Calu3 (cell line): ENCODE data around the gene USP10. TPM values are rescaled to one million over a fixed set of nuclear protein-coding genes. Genes with fewer than 3 reads are reported as not detected.

ENCODE experiments used
- BruUV-seq: library from RNA; stranded (reverse); fragments of 400-500 nt; replicated peaks from 2 replicates; lab custom pipeline; 2021; lab: Mats Ljungman, UMichigan
- CTCF ChIA-PET: fragments of 300-600 bp; sonication (Branson Sonifier 250); formaldehyde crosslinking; loops from one replicate; lab custom pipeline; 2022; ENCODE audit warnings: antibody characterized with exemption; lab: Charles Lee
- DNase-seq: peaks from one replicate; pipeline ENCODE4 v3.0.0; 2022
- H3K27ac Mint-ChIP-seq: one replicate; pipeline ENCODE4 v1.8.0; 2022; ENCODE audit warnings: mixed read lengths; ENCODE audit not compliant: unreplicated experiment
- H3K27me3 Mint-ChIP-seq: one replicate; pipeline ENCODE4 v1.8.0; 2022; ENCODE audit warnings: mixed read lengths; ENCODE audit not compliant: unreplicated experiment
- H3K36me3 Mint-ChIP-seq: one replicate; pipeline ENCODE4 v1.8.0; 2022; ENCODE audit warnings: mild to moderate bottlenecking, moderate library complexity, mixed read lengths; ENCODE audit not compliant: insufficient read depth, unreplicated experiment
- H3K4me1 Mint-ChIP-seq: one replicate; pipeline ENCODE4 v1.8.0; 2022; ENCODE audit warnings: mild to moderate bottlenecking, low read depth, mixed read lengths; ENCODE audit not compliant: unreplicated experiment
- H3K4me3 Mint-ChIP-seq: one replicate; pipeline ENCODE4 v1.8.0; 2022; ENCODE audit warnings: mild to moderate bottlenecking, low read depth, moderate library complexity, mixed read lengths; ENCODE audit not compliant: unreplicated experiment
- H3K9me3 Mint-ChIP-seq: one replicate; pipeline ENCODE4 v1.8.0; 2022; ENCODE audit warnings: low read depth, mixed read lengths; ENCODE audit not compliant: unreplicated experiment
- CTCF ChIP-seq: fragments of 200-600 bp; IDR thresholded peaks from one replicate; pipeline ENCODE4 v1.8.0; 2022; ENCODE audit warnings: antibody characterized with exemption; ENCODE audit not compliant: unreplicated experiment
- intact Hi-C: fragments of 100-400 bp; cut with micrococcal nuclease; formaldehyde crosslinking; loops from one replicate; pipeline ENCODE4 v1.10.0; 2022; ENCODE audit not compliant: unreplicated experiment
- total RNA-seq: library from RNA; stranded (reverse); gene quantifications from 2 replicates; pipeline ENCODE4 v1.2.3, GENCODE V29; 2022

Gene USP10
- total RNA-seq, 1 experiment from 2014 or later = 141 TPM

- Mint-ChIP-seq H3K9me3 (no peaks in the 10 kb centered on the region), H3K4me1 (peaks cover 63% of the 10 kb centered on the region), H3K27me3 (no peaks in the 10 kb centered on the region), H3K36me3 (peaks cover 19% of the 10 kb centered on the region), H3K4me3 (peak overlapping the region; percentile 35), H3K27ac (peak overlapping the region; percentile 27)
- CTCF ChIA-PET = interaction anchor here (1.7 to 2.6 kb wide), 4 partner anchors 11 to 103 kb away, joined by 8 to 21 read pairs (median 14); no protein-coding TSS in a partner anchor
- intact Hi-C loops = no loop called here
- BruUV-seq = no TSS peak
- no peak for DNase-seq
- no peak for TF ChIP-seq CTCF
Observed at GRCh38 chr16:84724606-84725309, 25.0 kb downstream of the USP10 start.

- no peak for DNase-seq
- H3K9me3 Mint-ChIP-seq = no peaks in the 10 kb centered on the region
- H3K27ac Mint-ChIP-seq = peak overlapping the region; percentile 27
- peaks cover 71% of the 10 kb centered on the region for H3K4me1 Mint-ChIP-seq
- CTCF ChIA-PET = interaction anchor here (0.7 to 2.6 kb wide), 16 partner anchors 10 to 215 kb away, joined by 3 to 25 read pairs (median 5); partner anchors contain the start of genes COTL1 and KLHL36
- peaks cover 19% of the 10 kb centered on the region for H3K36me3 Mint-ChIP-seq
- peak overlapping the region; percentile 35 for H3K4me3 Mint-ChIP-seq
- intact Hi-C loops = loop anchor here (1.0 to 2.0 kb wide), 2 partner anchors 53 to 214 kb away; no protein-coding TSS in a partner anchor
- no peaks in the 10 kb centered on the region for H3K27me3 Mint-ChIP-seq
- TF ChIP-seq CTCF = no peak
- no TSS peak for BruUV-seq
Observed at GRCh38 chr16:84725481-84726078, 25.8 kb downstream of the USP10 start.

- H3K4me1 Mint-ChIP-seq = peaks cover 77% of the 10 kb centered on the region
- CTCF ChIA-PET = interaction anchor here (0.6 to 2.6 kb wide), 20 partner anchors 9 to 295 kb away, joined by 3 to 25 read pairs (median 4); partner anchors contain the start of genes COTL1 and KLHL36
- no peaks in the 10 kb centered on the region for H3K27me3 Mint-ChIP-seq
- H3K4me3 Mint-ChIP-seq = peak overlapping the region; percentile 35
- H3K36me3 Mint-ChIP-seq = peaks cover 19% of the 10 kb centered on the region
- DNase-seq = peak; percentile 94
- no TSS peak for BruUV-seq
- H3K27ac Mint-ChIP-seq = peak overlapping the region; percentile 26
- H3K9me3 Mint-ChIP-seq = no peaks in the 10 kb centered on the region
- intact Hi-C loops = loop anchor here (1.0 to 2.0 kb wide), 2 partner anchors 53 to 215 kb away; no protein-coding TSS in a partner anchor
- TF ChIP-seq CTCF = peak; percentile 96
Observed at GRCh38 chr16:84726079-84726668, 26.4 kb downstream of the USP10 start.
